DOHH2 (cell line): ENCODE measurements around the gene FANCG.
A peak's percentile ranks its signal among the peaks of the same experiment; 100 is the strongest.

Experiments used
- H3F3A ChIP-seq: fragments of 200-600 bp; sonication (generic), shearing (Covaris generic); 2 replicates; pipeline ENCODE4 v1.6.0; 2016; ENCODE audit warnings: antibody characterized with exemption, mild to moderate bottlenecking; ENCODE audit not compliant: control insufficient read depth, insufficient read depth
- H3K27ac ChIP-seq: fragments of 200-600 bp; sonication (generic); 2 replicates; pipeline ENCODE4 v1.5.1; 2014; ENCODE audit warnings: low read depth, mild to moderate bottlenecking, low read length, moderate library complexity
- H3K27me3 ChIP-seq: fragments of 200-600 bp; sonication (generic); 2 replicates; pipeline ENCODE4 v1.6.1; 2014; ENCODE audit warnings: mild to moderate bottlenecking, low read length, mixed read lengths; ENCODE audit not compliant: control insufficient read depth
- H3K36me3 ChIP-seq: fragments of 200-600 bp; sonication (generic); 2 replicates; pipeline ENCODE4 v1.6.1; 2014; ENCODE audit warnings: mild to moderate bottlenecking, low read length, moderate library complexity, mixed read lengths; ENCODE audit not compliant: control insufficient read depth
- H3K4me1 ChIP-seq: fragments of 200-600 bp; sonication (generic); 2 replicates; pipeline ENCODE4 v1.6.1; 2014; ENCODE audit warnings: mild to moderate bottlenecking, low read length, mixed read lengths; ENCODE audit not compliant: control insufficient read depth
- H3K4me2 ChIP-seq: fragments of 200-600 bp; sonication (generic); 2 replicates; pipeline ENCODE4 v1.6.0; 2014; ENCODE audit warnings: mild to moderate bottlenecking, low read length, moderate library complexity
- H3K4me3 ChIP-seq: fragments of 200-600 bp; sonication (generic); 2 replicates; pipeline ENCODE4 v1.5.1; 2014; ENCODE audit warnings: mild to moderate bottlenecking, low read length, mixed read lengths
- H3K79me2 ChIP-seq: fragments of 200-600 bp; sonication (generic); 2 replicates; pipeline ENCODE4 v1.6.1; 2014; ENCODE audit warnings: mild to moderate bottlenecking, low read length, mixed read lengths; ENCODE audit not compliant: control insufficient read depth
- H3K9me2 ChIP-seq: fragments of 200-600 bp; sonication (generic); replicated peaks from 2 replicates; pipeline ENCODE4 v1.6.1; 2014; ENCODE audit warnings: mild to moderate bottlenecking, low read length, mixed read lengths; ENCODE audit not compliant: control insufficient read depth
- H3K9me3 ChIP-seq: fragments of 200-600 bp; sonication (generic); 2 replicates; pipeline ENCODE4 v1.6.1; 2014; ENCODE audit warnings: antibody characterized with exemption, low read length, mixed read lengths; ENCODE audit not compliant: control insufficient read depth, insufficient read depth
- H4K20me1 ChIP-seq: fragments of 200-600 bp; sonication (generic); 2 replicates; pipeline ENCODE4 v1.6.0; 2014; ENCODE audit warnings: low read depth, mild to moderate bottlenecking, antibody characterized with exemption, low read length, moderate library complexity; ENCODE audit not compliant: control insufficient read depth, insufficient read depth
- CTCF ChIP-seq: fragments of 200-600 bp; sonication (generic); IDR thresholded peaks from one replicate; pipeline ENCODE4 v1.5.1; 2014; ENCODE audit warnings: antibody characterized with exemption, mild to moderate bottlenecking, low read depth, low read length; ENCODE audit not compliant: poor library complexity, severe bottlenecking
- EZH2phosphoT487 ChIP-seq: fragments of 200-600 bp; sonication (generic); IDR thresholded peaks from 2 replicates; pipeline ENCODE4 v1.6.1; 2017; ENCODE audit warnings: borderline replicate concordance, mild to moderate bottlenecking, antibody characterized with exemption, low read length, moderate library complexity, mixed read lengths

Gene FANCG

DNA sequence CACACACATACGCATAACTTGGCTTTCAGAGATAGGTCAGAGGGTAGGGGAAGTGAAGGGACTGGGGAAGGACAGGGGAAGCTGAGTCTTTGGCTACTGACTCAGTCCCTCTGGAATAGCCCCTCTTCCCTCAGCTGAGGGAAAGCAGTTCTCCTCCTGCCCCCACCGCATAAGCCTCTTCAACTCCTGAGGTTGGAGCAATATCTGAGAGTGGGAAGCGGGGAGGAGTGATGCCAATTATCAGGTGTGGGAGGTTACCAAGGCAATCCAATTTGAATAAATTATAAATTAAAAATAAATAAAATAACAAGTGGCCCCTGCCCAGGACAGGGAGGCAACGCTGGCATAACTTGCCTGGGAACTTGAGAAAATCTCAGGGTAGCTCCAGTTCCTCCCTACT is 24.8 kb upstream of the FANCG start:
- TF ChIP-seq CTCF (no peak), EZH2phosphoT487 (no peak)
- no peaks in the 10 kb centered on the region for H4K20me1 ChIP-seq
- no peaks in the 10 kb centered on the region for H3K27me3 ChIP-seq
- H3K4me1 ChIP-seq = peaks cover 18% of the 10 kb centered on the region
- H3K9me2 ChIP-seq = no peaks in the 10 kb centered on the region
- no peak overlapping the region for H3K4me3 ChIP-seq
- H3K4me2 ChIP-seq = no peak overlapping the region
- H3K79me2 ChIP-seq = peaks cover 26% of the 10 kb centered on the region
- no peak overlapping the region for H3K27ac ChIP-seq
- no peaks in the 10 kb centered on the region; the same call in 1 of the 2 replicates for H3F3A ChIP-seq
- no peaks in the 10 kb centered on the region for H3K9me3 ChIP-seq
- H3K36me3 ChIP-seq = peaks cover 33% of the 10 kb centered on the region

GRCh38 chr9:35103660-35104191 is 24.0 kb upstream of the FANCG start:
- Histone ChIP-seq H3K4me1 (peaks cover 18% of the 10 kb centered on the region), H3K79me2 (peaks cover 26% of the 10 kb centered on the region), H3K27ac (no peak overlapping the region), H3K36me3 (peaks cover 37% of the 10 kb centered on the region), H3K27me3 (no peaks in the 10 kb centered on the region), H3F3A (no peaks in the 10 kb centered on the region; the same call in 1 of the 2 replicates), H4K20me1 (no peaks in the 10 kb centered on the region), H3K4me3 (peak overlapping the region; percentile 99), H3K9me2 (no peaks in the 10 kb centered on the region), H3K9me3 (no peaks in the 10 kb centered on the region), H3K4me2 (peak overlapping the region; percentile 93)
- TF ChIP-seq EZH2phosphoT487 (no peak), CTCF (no peak)

DNA sequence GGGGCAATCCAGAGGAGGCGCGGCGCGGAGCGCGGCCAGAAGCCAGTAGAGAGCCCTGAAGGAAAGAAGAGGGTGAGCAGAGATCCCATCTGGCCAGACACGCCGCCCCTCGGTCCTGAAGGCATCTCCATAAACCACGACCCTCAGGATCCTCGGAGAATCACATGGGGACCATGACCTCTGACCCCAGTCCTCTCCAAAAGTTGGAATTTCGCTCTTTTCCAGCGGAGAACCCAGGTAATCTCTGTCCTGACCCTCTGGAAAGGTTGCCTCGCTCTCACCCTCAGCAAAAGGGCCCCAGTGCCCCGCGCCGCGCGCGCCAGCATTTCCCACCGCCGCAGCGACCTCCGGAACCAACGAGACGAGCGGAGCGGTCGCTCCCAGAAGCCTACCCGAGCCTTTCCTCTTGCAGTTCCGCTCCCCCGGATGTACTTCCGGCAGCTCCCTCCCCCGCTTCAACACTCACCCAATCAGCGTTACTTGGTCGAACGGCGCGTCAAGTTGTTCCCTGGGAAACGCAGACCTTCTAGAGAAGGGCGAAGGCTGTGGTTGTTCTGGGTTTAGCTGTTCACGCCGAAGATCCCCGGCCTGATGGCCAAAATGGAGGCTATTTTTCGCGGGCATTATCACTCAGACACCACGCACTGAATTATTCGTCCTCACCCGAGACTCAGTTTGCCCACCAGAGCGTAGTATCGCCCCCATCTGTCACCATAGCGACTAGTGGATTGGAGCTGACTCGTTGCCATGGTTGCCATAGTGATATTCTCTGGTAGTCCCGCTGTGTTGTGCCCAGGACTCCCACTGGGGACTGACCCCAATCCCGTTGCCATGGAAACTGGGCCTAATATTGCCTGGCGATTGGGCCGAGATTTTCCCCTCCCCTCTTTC is 23.3 kb upstream of the FANCG start, which contains the start of gene STOML2:
STOML2 (minus strand) TSS at position 363 of the 891 bp plus-strand sequence; CDS start at position 326, 37 bp downstream.
- TF ChIP-seq CTCF (no peak), EZH2phosphoT487 (no peak)
- Histone ChIP-seq H3K9me3 (no peaks in the 10 kb centered on the region), H3F3A (no peaks in the 10 kb centered on the region; the same call in 1 of the 2 replicates), H3K27me3 (no peaks in the 10 kb centered on the region), H3K4me1 (peaks cover 18% of the 10 kb centered on the region), H3K4me2 (peak within 1 kb of the TSS; percentile 93), H3K79me2 (peaks cover 26% of the 10 kb centered on the region), H3K4me3 (peak within 1 kb of the TSS; percentile 99), H3K36me3 (peaks cover 37% of the 10 kb centered on the region), H3K27ac (peak within 1 kb of the TSS; percentile 42), H3K9me2 (no peaks in the 10 kb centered on the region), H4K20me1 (no peaks in the 10 kb centered on the region)
